Large intestine (tissue), 3 donors: Measurements from ENCODE around the gene KCNK13. TPM values are rescaled to one million over a fixed set of nuclear protein-coding genes. Genes with fewer than 3 reads are reported as not detected.
"Not testable (repeated sequence)": the region's sequence is repeated elsewhere in the genome, so short reads cannot be mapped to it uniquely, and the experiment has no call there.

ENCODE experiments used
- DNase-seq, 2 donors: peaks; one replicate each; pipeline versions ENCODE4 v3.0.0 to v3.0.0-alpha.2; 2013
- H3K27ac ChIP-seq: one replicate; pipeline ENCODE4 v1.5.1; 2013; ENCODE audit warnings: low read length
- H3K27me3 ChIP-seq: 2 replicates; pipeline ENCODE4 v1.6.1; 2013; ENCODE audit warnings: low read length; ENCODE audit not compliant: control insufficient read depth, insufficient read depth
- H3K36me3 ChIP-seq: 2 replicates; pipeline ENCODE4 v1.6.1; 2013; ENCODE audit warnings: low read length; ENCODE audit not compliant: control insufficient read depth, insufficient read depth
- H3K4me1 ChIP-seq: one replicate; pipeline ENCODE4 v1.6.1; 2013; ENCODE audit warnings: low read length; ENCODE audit not compliant: control insufficient read depth, insufficient read depth
- H3K4me3 ChIP-seq: one replicate; pipeline ENCODE4 v1.5.1; 2013; ENCODE audit warnings: low read length
- H3K9me3 ChIP-seq: one replicate; pipeline ENCODE4 v1.6.1; 2013; ENCODE audit warnings: mild to moderate bottlenecking, low read depth, low read length, moderate library complexity; ENCODE audit not compliant: control insufficient read depth
- WGBS: methylation state at CpG from one replicate; pipeline ENCODE4 v1.1.5; 2013; ENCODE audit warnings: low lambda C conversion rate; ENCODE audit not compliant: insufficient coverage; 5-methylcytosine and 5-hydroxymethylcytosine counted together
- polyA plus RNA-seq: library from polyadenylated mRNA; unstranded; fragments of 120-200 nt; gene quantifications from one replicate; pipeline ENCODE4 v1.2.1, GENCODE V29; 2013

KCNK13 gene
- polyA plus RNA-seq, 1 donor, result 0.64 TPM

- no CpG with 5 or more reads among the region's 80 CpGs for WGBS
Measured at GRCh38 chr14:90060312-90060964, 1.4 kb upstream of the KCNK13 start.

GRCh38 chr14:90060965-90061684 lies 669 bp upstream of the KCNK13 start:
- DNase-seq, result no peak
- Histone ChIP-seq H3K4me3 (peak overlapping the region; percentile 3), H3K27me3 (peaks cover 71% of the 10 kb centered on the region), H3K27ac (no peak overlapping the region), H3K36me3 (no peaks in the 10 kb centered on the region), H3K9me3 (peaks cover 3% of the 10 kb centered on the region), H3K4me1 (peaks cover 7% of the 10 kb centered on the region)
- no CpG with 5 or more reads among the region's 60 CpGs for WGBS

More at GRCh38 chr14:90060312-90060964, 1.4 kb upstream of the KCNK13 start:
- H3K36me3 ChIP-seq, result no peaks in the 10 kb centered on the region
- peaks cover 3% of the 10 kb centered on the region for H3K9me3 ChIP-seq
- no peak overlapping the region for H3K27ac ChIP-seq
- peak; percentile 29 to 68 for DNase-seq
- peaks cover 7% of the 10 kb centered on the region for H3K4me1 ChIP-seq
- H3K27me3 ChIP-seq, result peaks cover 69% of the 10 kb centered on the region
- peak overlapping the region; percentile 33 for H3K4me3 ChIP-seq

- H3K9me3 ChIP-seq, result peaks cover 3% of the 10 kb centered on the region
- peaks cover 7% of the 10 kb centered on the region for H3K4me1 ChIP-seq
- H3K27ac ChIP-seq, result no peak overlapping the region
- DNase-seq, result peak in 1 of 2 donors; percentile 37
- H3K4me3 ChIP-seq, result peak overlapping the region; percentile 18
- no peaks in the 10 kb centered on the region for H3K36me3 ChIP-seq
- H3K27me3 ChIP-seq, result peaks cover 66% of the 10 kb centered on the region
- WGBS, result no CpG with 5 or more reads among the region's 63 CpGs
Measured at GRCh38 chr14:90062127-90062794, 467 bp downstream of the KCNK13 start.

DNA sequence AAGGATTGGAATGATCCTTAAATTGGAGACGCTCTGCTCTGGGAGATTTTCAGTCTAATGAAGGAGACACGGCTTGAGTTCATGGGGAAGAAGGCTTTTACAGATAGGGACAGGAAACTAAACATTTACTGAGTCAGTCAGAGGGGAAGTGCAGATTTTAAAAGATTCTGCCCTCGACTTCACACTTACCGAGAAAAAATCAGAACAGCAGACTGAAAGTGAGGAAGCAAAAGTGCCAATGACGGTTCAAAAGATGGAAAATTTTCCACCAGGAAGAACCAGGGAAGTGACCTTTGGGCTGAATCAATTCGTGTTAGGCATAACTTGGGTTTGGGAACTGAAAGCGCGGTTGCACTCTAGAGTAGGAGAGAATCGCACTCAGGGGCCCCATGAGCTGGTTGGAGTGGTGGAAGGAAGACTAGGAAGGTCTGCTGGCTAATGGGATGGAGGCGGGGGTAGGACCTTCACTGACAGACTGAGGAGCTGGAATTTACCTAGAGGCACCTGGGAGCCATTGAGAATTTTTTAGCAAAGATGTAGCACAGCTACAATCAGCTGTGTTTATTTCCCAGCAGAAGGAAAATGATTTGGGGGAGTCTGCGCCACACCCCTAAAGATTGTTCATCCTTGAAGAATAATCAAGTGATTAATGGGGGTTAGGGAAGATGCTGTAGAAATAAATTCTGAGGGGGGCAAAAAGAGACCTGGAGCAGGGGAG lies 1.2 kb downstream of the KCNK13 start:
- peaks cover 7% of the 10 kb centered on the region for H3K4me1 ChIP-seq
- H3K4me3 ChIP-seq, result no peak overlapping the region
- H3K9me3 ChIP-seq, result peaks cover 3% of the 10 kb centered on the region
- WGBS, result 19% methylated on average over 4 of the region's 11 CpGs
- H3K36me3 ChIP-seq, result no peaks in the 10 kb centered on the region
- H3K27ac ChIP-seq, result no peak overlapping the region
- peak in 1 of 2 donors; percentile 6 for DNase-seq
- peaks cover 67% of the 10 kb centered on the region for H3K27me3 ChIP-seq

- H3K27me3 ChIP-seq, result peaks cover 26% of the 10 kb centered on the region
Measured at GRCh38 chr14:90072350-90072749, 10.6 kb downstream of the KCNK13 start.

DNA sequence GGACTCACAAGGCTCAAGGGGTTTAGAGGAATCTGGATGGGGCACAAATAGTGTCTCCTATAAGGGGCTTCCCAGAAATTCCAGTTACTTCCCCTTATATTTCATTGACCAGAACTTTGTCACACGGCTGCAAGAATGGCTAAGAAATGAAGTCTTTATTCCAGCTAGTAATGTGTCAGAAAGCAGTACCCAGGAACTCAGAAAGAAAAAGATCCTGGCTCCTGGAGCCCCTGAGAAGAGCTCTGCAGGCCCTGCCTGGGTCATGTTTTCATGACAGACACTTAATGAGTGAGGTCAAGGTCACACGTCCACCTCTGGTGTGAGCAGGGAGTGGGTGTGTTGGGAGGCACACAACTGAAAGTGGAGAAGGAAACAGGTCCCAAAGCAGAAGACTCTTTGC lies 17.8 kb downstream of the KCNK13 start:
- H3K27ac ChIP-seq, result no peak overlapping the region
- no peaks in the 10 kb centered on the region for H3K27me3 ChIP-seq
- no CpG with 5 or more reads among the region's 2 CpGs for WGBS
- DNase-seq, result no peak
- no peaks in the 10 kb centered on the region for H3K9me3 ChIP-seq
- no peaks in the 10 kb centered on the region for H3K4me1 ChIP-seq
- H3K4me3 ChIP-seq, result no peak overlapping the region
- no peaks in the 10 kb centered on the region for H3K36me3 ChIP-seq

More at GRCh38 chr14:90072350-90072749, 10.6 kb downstream of the KCNK13 start:
- no peak overlapping the region for H3K27ac ChIP-seq
- H3K4me1 ChIP-seq, result no peaks in the 10 kb centered on the region
- no peaks in the 10 kb centered on the region for H3K36me3 ChIP-seq
- DNase-seq, result no peak
- no peaks in the 10 kb centered on the region for H3K9me3 ChIP-seq
- 100% methylated on average over 1 of the region's 6 CpGs for WGBS
- no peak overlapping the region for H3K4me3 ChIP-seq

GRCh38 chr14:90087433-90087832 lies 25.6 kb downstream of the KCNK13 start:
- WGBS, result 57% methylated on average over 1 of the region's 6 CpGs
- Histone ChIP-seq H3K4me1 (no peaks in the 10 kb centered on the region), H3K27me3 (no peaks in the 10 kb centered on the region), H3K27ac (no peak overlapping the region), H3K36me3 (no peaks in the 10 kb centered on the region), H3K9me3 (no peaks in the 10 kb centered on the region), H3K4me3 (no peak overlapping the region)
- peak; percentile 16 to 22 for DNase-seq

GRCh38 chr14:90088176-90088575 lies 26.4 kb downstream of the KCNK13 start:
- H3K4me3 ChIP-seq, result no peak overlapping the region
- H3K4me1 ChIP-seq, result no peaks in the 10 kb centered on the region
- WGBS, result no CpG with 5 or more reads among the region's 2 CpGs

DNA sequence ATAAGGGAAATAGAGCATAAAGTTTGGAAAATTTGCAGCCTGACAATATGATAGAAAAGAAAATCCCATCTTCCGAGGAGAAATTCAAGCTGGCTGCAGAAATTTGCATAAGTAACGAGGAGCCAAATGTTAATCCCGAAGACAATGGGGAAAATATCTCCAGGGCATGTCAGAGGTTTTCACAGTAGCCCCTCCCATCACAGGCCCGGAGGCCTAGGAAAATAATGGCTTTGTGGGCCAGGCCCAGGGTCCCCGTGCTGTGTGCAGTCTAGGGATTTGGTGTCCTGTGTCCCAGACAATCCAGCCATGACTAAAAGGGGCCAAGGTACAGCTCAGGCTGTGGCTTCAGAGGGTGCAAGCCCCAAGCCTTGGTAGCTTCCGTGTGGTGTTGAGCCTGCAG lies 27.7 kb downstream of the KCNK13 start:
- not testable (repeated sequence) for H3K4me1 ChIP-seq, H3K9me3 ChIP-seq, H3K36me3 ChIP-seq, DNase-seq, H3K27ac ChIP-seq, H3K4me3 ChIP-seq, H3K27me3 ChIP-seq
- WGBS, result no CpG with 5 or more reads among the region's 6 CpGs

More at GRCh38 chr14:90088176-90088575, 26.4 kb downstream of the KCNK13 start:
- no peak for DNase-seq
- Histone ChIP-seq H3K9me3 (no peaks in the 10 kb centered on the region), H3K27ac (no peak overlapping the region), H3K27me3 (no peaks in the 10 kb centered on the region), H3K36me3 (no peaks in the 10 kb centered on the region)

DNA sequence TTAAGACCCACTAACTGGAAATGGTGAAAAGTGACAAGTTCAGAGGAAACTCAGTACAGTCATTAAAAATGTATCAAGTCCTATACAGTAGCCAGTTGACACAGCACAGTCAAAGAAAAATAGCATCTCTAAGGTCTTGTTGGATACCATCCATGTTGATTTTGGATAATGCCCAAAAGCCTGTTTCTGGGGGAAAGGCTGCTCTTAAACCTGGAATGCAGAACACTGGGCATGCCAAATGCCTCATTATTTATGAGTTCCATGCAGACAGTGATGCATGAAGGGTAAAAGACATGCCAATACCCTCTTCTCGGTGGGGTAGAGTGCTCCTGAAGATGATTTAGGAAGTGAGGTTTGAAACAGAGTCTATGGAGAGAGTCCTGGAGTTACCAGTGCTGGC lies 29.6 kb downstream of the KCNK13 start:
- H3K27me3 ChIP-seq, result peaks cover 3% of the 10 kb centered on the region
- H3K4me3 ChIP-seq, result no peak overlapping the region
- H3K9me3 ChIP-seq, result no peaks in the 10 kb centered on the region
- no peak for DNase-seq
- no peaks in the 10 kb centered on the region for H3K4me1 ChIP-seq
- H3K27ac ChIP-seq, result no peak overlapping the region
- H3K36me3 ChIP-seq, result no peaks in the 10 kb centered on the region
- 40% methylated on average over 1 of the region's 1 CpG for WGBS
